Measurements from ENCODE around the gene CBLIF.
"Not testable (repeated sequence)": the region's sequence is repeated elsewhere in the genome, so short reads cannot be mapped to it uniquely, and the experiment has no call there.

The CBLIF gene

DNA sequence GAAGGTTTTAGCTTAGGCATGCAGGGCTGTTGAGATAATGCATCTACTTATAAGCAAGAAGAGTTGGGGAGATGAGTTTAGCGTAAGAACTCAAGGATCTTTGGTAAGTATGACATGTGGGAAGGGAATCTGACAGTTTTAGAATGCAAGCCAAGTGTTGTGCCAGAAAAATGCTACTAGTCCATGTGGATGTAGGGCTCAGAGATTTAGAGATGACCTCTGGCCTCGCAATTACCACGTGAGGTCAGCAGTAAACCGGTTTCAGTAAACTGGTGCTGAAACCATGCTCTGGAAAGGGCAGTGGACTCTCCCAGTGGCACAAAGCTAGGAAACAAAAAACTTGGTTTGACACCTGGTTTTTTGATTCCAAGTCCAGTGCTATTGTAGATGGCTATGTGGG, 53.7 kb downstream of the CBLIF start:
- DNase-seq: no peak

DNA sequence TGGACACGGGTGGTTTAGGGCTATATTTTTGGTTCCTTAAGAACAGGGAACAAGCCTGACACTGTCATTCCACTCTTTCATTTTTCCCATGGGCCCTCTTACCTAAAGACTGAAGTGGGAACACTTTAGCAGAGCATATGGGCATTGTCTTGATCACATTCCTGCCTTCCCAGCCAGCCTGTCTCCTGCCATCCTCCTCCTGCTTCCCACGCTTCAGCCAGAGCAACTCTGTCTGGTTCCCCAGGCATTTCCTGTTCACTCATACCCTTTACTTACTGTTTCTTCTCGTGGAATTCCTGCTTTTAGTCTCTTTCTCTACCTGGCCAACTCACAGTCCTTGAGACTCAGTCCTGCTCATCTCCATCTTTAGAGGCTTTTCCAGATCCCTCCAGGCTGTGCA, 57.5 kb downstream of the CBLIF start:
- DNase-seq: peak; percentile 60

DNA sequence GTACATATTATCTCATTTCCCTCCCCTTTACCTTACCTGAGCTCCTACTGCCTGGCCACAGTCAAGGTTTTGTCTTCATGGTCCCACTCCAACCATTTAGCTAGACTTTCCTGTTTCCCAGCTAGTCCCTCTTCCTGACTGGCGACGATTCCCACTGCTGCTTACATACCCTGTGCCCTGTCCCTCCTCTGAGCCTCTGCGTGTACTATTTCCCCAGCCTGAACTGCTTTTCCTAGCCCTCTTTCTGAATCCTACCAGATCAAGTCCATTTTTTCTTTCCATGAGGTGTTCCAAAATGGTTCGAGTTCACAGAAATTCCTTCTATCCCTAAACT, 58.1 kb downstream of the CBLIF start:
- DNase-seq: no peak

DNA sequence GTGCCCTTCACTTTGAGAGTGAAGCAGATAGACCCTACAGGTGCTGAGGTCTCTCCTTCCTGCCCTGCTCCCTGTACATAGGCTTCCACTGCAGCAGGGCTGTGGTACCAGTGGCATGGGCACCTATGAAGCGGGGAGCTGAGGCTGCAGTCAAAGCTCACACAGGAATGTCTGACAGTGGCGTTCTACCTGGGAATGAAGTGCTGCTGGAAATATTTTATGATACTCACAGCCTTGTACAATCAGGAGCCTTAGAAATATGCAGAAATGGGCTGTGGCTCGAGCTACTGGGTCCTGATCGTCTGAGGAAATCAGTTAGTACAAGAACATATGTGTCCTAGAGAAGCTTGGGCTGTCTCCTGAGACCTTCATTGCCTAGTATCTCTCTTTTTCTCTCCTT, 59.5 kb downstream of the CBLIF start:
- no peak for DNase-seq

DNA sequence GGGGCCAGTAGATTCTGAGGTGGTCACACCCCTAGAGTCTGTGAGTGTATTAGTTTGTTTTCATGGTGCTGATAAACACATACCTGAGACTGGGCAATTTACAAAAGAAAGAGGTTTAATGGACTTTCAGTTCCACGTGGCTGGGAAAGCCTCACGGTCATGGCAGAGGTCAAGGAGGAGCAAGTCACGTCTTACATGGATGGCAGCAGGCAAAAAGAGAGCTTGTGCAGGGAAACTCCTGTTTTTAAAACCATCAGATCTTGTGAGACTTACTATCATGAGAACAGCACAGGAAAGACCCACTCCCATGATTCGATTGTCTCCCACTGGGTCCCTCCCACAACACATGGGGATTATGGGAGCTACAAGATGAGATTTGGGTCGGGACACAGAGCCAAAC, 60.9 kb downstream of the CBLIF start:
- not testable (repeated sequence) for DNase-seq

DNA sequence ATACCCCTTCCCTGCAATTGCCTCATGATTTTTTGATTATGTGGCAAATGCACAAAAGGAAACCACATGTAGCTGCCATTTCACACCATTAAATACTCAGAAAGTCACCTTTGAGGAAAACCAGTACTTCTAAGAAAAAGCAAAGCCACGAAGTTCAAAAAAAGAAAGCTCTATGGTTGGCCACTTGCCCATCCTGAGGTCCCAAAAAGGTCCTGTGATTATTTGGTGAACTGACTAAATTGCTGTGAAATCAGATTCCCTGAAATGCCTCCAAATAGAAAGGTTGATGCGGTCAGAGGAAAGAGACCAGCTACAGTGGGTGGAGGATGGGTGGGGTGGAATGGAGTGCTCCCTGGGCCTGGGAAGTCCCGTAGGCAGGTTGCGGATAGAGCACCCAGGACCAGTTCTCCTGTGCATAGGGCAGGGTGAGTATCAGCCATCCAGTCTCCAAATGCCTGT, 61.6 kb downstream of the CBLIF start:
- no peak for DNase-seq

DNA sequence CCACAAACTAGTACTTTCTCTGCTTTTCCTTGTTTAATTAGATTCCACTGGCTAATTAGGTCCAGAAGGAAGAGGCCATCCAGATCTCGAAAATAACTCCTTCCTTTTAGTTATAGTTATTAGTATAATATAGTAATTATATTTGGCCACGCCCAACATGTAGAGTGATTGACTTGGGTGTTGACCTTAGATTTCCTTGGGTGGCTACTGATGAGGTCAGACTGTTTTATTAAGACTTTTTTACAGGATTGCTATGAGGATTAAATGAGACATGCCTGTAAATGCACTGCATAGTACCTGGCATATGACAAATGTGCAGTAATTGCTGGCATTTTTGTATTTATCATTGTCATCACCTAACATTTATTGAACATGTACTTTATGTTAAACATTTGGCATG, 63.2 kb downstream of the CBLIF start:
- no peak for DNase-seq

DNA sequence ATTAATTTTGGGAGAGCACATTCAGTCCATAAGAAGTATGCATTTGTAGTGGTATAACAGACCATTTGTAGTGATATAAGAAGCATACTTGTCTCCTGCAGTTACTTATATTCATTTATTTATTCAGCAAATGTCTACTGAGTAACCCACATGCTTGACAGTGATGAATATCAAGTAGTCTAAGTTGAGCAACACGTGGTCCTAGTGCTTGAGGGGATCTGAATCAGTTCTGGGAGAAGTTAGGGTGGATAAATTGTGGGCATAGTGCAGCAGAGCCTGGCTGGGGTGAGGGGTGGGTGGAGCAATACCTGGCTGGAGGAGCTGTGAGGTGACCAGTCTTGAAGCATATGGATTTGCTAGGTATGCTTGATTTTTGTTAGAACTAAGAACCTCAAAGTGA, 65.8 kb downstream of the CBLIF start:
- no peak for DNase-seq

Data from fibroblast of skin of right biceps (primary cell).